Measurements from ENCODE around the gene B3GALNT1. TPM values are rescaled to one million over a fixed set of nuclear protein-coding genes. Genes with fewer than 3 reads are reported as not detected.

B3GALNT1 gene
- total RNA-seq, 1 experiment from 2014 or later = 13.2 TPM

DNA sequence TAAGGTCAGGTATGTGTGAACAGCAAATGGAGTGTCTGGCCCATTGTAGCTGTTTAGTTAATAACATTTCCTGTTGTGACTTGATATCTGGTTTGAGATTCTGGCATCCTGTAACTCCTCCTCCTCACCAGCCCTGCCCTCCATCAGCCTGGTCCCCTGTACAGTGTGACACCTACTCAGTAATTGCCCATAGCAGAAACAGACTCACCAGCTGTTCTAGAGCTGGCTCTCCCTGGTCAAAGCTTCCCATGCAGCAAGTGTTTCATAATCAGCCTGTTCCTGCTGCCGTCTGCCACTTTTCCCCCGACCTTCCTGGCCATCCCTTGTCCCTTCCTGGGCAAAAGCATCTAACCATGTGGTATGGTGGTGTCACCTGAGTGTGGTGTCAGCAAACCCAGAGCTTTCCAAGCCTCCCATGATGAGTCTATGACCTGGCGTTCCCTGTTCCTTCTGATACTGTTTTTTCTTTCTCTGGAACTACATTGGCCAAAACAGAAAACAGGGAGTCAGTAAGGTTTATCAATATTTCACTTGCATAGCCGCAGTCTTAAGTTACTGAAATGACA lies 55.4 kb downstream of the B3GALNT1 start:
- Histone ChIP-seq H3K27me3 (ENCODE audit: insufficient read depth, low read length) (no peaks in the 10 kb centered on the region), H3K9me3 (ENCODE audit: control insufficient read depth, low read depth, low read length) (no peaks in the 10 kb centered on the region), H4K8ac (replicated peaks; ENCODE audit: insufficient read length, low read depth, low read length) (no peak overlapping the region), H2BK20ac (ENCODE audit: low read depth, low read length, poor library complexity, severe bottlenecking) (no peak overlapping the region), H3K14ac (ENCODE audit: insufficient read depth, low read length) (no peak overlapping the region), H4K91ac (ENCODE audit: insufficient read length, low read depth, low read length) (no peak overlapping the region), H3K79me1 (ENCODE audit: insufficient read depth, low read depth, low read length, poor library complexity, severe bottlenecking) (no peaks in the 10 kb centered on the region), H3K79me2 (ENCODE audit: insufficient read depth, low read length) (no peaks in the 10 kb centered on the region), H3T11ph (ENCODE audit: low read length) (no peak overlapping the region), H3K56ac (ENCODE audit: insufficient read length, low read depth, low read length) (no peak overlapping the region), H2AFZ (ENCODE audit: low read length) (no peak overlapping the region), H4K20me1 (ENCODE audit: control insufficient read depth, insufficient read depth, insufficient read length) (no peaks in the 10 kb centered on the region), H2BK120ac (ENCODE audit: low read depth, low read length, poor library complexity, severe bottlenecking) (no peak overlapping the region), H3K23ac (ENCODE audit: insufficient read length, low read depth, low read length) (no peak overlapping the region), H3K4me1 (ENCODE audit: insufficient read depth, low read length) (no peaks in the 10 kb centered on the region), H2BK5ac (ENCODE audit: insufficient read length, low read length) (no peak overlapping the region), H3K23me2 (ENCODE audit: insufficient read length, low read depth, low read length, poor library complexity, severe bottlenecking) (no peaks in the 10 kb centered on the region), H2AK5ac (ENCODE audit: insufficient read length, low read length) (no peak overlapping the region), H3K18ac (ENCODE audit: insufficient read length, low read depth, low read length) (no peak overlapping the region), H3K4ac (ENCODE audit: low read depth, low read length) (no peak overlapping the region), H4K5ac (ENCODE audit: insufficient read length, low read depth, low read length) (no peak overlapping the region), H3K4me2 (ENCODE audit: insufficient read depth, insufficient read length, low read length) (no peak overlapping the region), H2BK15ac (ENCODE audit: low read depth, low read length) (no peak overlapping the region), H3K27ac (ENCODE audit: insufficient read length, low read depth, low read length) (no peak overlapping the region), H3K9ac (ENCODE audit: extremely low read depth, insufficient read length, low read length) (no peak overlapping the region), H2BK12ac (ENCODE audit: insufficient read length, low read depth, low read length) (no peak overlapping the region)
- Mint-ChIP-seq H3K4me3 (no peak overlapping the region), H3K27ac (peak overlapping the region in 2 of 3 experiments; percentile 18 to 43; a peak in 1 of 7 replicates), H3K9me3 (peaks cover 5 to 7% of the 10 kb centered on the region in 2 experiments; a peak in 2 of 5 replicates), H3K36me3 (ENCODE audit: insufficient read depth in 1 of 3, low read depth in 3 of 3) (peaks cover 0 to 10% (median 3%) of the 10 kb centered on the region in 3 experiments; a peak in 3 of 7 replicates), H3K27me3 (ENCODE audit: low read depth) (no peaks in the 10 kb centered on the region), H3K4me1 (peaks cover 3 to 7% of the 10 kb centered on the region in 2 experiments; a peak in 3 of 4 replicates)
- TF ChIP-seq, protein P1, sequence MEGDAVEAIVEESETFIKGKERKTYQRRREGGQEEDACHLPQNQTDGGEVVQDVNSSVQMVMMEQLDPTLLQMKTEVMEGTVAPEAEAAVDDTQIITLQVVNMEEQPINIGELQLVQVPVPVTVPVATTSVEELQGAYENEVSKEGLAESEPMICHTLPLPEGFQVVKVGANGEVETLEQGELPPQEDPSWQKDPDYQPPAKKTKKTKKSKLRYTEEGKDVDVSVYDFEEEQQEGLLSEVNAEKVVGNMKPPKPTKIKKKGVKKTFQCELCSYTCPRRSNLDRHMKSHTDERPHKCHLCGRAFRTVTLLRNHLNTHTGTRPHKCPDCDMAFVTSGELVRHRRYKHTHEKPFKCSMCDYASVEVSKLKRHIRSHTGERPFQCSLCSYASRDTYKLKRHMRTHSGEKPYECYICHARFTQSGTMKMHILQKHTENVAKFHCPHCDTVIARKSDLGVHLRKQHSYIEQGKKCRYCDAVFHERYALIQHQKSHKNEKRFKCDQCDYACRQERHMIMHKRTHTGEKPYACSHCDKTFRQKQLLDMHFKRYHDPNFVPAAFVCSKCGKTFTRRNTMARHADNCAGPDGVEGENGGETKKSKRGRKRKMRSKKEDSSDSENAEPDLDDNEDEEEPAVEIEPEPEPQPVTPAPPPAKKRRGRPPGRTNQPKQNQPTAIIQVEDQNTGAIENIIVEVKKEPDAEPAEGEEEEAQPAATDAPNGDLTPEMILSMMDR (conservative IDR thresholded peaks at IDR 0.05) = no peak
- WGBS (ENCODE audit: extremely low coverage, insufficient read length, low lambda C conversion rate) = no CpG with 5 or more reads among the region's 4 CpGs
- DNase-seq = no peak

All from H9 (cell line).